Measurements from ENCODE around the gene MACROD2.

DNA sequence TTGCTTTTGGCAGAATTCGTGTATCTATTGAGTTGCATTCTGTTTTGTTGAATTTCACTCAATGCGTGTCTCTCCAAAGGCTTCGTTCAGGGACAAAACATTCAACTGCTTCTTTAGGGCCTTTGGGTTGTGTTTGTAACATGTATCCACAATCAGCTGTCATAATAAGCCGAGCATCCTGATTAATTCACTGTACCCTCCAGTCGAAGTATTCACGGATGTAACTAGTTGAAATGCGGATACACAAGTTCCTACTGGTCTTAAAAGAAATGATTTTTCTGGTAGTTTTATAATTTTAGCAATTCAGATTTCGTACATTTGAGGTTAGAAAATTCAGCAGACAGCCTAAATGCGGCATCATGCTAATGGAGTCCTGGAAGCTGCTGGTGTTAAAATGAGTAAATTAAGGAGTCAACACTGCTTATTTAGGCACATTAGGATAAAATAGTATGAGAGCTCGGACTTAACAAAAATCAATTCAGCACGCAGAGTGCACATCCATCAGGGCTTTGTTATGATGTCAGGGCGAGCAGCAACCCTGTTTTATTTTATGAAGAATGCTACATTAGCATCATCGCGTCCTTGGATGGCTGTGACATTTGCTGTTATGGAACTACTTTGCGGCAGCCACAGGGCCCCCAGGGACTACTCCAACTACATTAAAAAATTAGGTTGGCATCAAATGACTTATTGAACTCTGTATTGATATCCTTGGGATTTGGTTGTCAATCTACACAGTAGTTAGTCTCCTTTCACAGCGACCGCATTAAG, 831.4 kb downstream of the MACROD2 start:
- TF ChIP-seq, protein P1, sequence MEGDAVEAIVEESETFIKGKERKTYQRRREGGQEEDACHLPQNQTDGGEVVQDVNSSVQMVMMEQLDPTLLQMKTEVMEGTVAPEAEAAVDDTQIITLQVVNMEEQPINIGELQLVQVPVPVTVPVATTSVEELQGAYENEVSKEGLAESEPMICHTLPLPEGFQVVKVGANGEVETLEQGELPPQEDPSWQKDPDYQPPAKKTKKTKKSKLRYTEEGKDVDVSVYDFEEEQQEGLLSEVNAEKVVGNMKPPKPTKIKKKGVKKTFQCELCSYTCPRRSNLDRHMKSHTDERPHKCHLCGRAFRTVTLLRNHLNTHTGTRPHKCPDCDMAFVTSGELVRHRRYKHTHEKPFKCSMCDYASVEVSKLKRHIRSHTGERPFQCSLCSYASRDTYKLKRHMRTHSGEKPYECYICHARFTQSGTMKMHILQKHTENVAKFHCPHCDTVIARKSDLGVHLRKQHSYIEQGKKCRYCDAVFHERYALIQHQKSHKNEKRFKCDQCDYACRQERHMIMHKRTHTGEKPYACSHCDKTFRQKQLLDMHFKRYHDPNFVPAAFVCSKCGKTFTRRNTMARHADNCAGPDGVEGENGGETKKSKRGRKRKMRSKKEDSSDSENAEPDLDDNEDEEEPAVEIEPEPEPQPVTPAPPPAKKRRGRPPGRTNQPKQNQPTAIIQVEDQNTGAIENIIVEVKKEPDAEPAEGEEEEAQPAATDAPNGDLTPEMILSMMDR (optimal IDR thresholded peaks at IDR 0.05 in 1 of 3, IDR thresholded peaks at IDR 0.05 in 1 of 3, conservative IDR thresholded peaks at IDR 0.05 in 1 of 3; ENCODE audit: extremely low read depth in 1 of 3, insufficient read depth in 2 of 3, low read length in 3 of 3) = no peak
- TF ChIP-seq EZH2 (IDR thresholded peaks at IDR 0.05; ENCODE audit: low read length) = no peak
